HG03460 (cell line): ENCODE results near the gene VWA7.

Experiments used
- ATAC-seq: cut with Tn5 transposase; IDR thresholded peaks from one replicate; pipeline ENCODE4 v1.9.1; 2021; ENCODE audit not compliant: unreplicated experiment

Gene VWA7

DNA sequence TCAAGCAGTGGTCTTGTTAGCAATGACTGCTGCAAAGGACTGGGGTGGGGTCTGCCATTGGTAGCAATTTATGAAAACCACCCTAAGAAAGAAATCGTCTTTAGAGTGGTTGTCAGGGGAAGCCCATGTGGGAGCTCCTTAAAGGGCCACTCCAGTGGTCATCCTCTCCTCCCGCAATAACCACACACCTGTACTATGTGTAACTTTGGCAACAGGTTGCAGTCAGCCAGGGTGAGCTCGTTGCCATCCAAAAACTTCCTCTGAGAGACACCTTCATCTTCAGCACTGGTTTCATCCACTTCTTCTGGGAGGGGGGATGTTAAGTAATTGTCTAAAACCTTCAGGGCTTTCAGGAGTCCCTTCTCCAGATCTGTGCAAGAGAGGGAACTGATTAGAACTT lies 45.1 kb downstream of the VWA7 start:
- ATAC-seq: no peak

DNA sequence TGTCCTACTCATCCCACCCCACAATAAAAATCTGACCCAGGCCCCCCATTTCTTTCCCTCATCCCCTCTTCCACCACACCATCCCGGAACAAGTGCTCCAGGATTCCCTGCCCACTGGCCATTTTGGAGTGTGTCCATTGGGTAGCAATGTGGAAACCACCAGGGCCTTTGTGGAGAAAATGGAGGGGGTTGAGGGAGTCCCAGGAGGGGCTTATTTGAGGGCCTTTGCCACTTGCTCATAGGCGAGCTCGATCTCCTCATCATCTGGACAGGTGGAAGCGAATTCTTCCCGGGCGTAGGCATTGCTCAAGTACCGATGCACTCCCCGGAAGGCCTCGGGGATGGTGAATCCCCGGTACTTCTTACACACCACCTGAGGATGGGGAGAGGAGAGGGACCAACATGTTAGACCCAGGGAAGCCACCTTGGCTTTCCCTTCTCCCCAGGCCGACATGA lies 46.5 kb downstream of the VWA7 start:
- ATAC-seq: no peak

DNA sequence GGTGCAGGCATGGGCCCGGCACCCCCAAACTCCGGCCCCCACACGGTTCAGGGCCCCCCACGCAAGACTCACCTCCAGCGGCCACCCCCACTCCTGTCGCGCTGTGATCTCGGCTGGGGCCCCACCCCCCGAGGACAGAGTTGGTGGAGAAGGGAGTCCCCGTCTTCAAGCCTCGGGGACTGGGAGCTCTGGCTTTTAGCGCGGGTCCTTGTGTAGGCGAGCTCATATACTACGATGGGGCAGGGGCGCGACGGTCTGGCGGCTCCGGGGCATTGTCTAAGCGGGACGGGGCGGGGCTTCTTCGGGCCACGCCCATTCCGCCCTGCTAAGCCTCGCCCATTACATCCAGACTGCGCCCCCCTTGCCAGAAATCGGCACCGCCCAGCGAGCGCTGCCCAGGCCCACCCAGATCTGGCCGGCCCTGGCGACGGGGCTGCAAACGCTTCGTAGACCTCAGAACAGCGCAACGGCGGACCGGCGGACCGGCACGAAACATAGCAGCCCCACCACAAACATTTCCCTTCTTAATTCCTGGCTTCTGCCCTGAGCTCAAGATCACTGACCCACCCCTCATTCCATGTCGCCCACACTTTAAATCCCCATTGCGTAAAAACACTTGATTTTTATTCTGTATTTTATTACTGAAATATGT lies 47.0 kb downstream of the VWA7 start:
- peak; percentile 36 for ATAC-seq

DNA sequence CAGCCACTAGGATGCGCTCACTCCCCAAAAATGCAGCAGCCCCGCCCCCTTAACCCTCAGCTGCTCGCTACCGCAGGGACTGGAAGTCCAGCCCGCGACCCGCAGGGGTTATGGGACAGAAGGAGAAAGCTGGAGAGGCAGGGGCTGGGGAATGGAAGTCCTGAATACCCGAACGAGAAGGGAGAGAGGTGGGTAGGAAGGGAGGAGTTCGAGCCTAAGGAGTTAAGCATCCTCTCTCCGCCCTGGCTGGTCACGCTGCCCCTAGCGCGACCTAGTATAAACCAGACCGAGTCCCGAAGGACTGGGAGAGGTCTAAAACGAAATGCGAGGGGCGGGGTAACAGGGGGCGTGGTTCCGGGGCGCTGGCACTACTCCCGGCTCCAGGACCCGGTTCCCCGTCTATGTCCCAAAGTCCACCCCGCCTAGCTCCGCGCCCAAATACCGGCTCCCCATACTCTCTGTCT lies 47.6 kb downstream of the VWA7 start:
- ATAC-seq: peak; percentile 41

DNA sequence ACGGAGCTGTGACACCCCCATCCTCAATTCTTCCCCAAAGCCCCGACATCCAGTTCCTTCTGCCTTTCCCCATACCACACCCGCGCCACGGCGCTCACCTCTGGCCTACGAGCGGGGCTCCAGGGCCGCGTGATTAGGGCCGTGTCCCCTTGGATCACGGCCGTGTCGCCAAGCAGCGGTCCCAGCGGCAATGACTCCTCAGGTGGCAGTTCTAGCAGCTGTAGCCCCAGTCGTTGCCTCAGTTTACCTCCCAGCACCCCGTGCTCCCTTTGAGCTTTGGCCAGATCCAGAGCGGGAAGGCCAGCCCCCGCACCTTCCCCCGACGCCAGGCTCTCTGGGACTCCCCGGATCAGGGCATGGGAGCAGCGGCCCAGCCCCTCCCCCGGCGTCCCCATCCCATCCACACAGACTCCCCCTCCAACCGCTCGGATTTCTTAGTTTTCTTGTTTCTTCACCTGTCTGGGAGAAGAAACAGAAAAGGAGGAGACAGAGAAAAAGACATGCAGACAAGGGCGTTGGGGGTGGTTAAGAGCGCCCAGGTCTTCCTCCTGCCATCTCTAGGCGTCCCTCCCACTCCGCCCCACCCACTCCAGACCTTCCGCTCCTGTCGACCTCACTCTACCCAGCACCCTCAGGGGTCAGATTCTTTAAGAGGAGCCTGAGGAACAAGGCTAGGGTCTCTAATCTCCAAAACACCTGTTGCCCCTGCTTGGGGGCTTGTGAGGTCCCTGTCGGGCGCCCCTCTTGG lies 48.2 kb downstream of the VWA7 start, which contains the start of gene DDAH2:
TSS of gene DDAH2 (minus strand) at position 533 of the 748 bp plus-strand sequence. CDS start at position 395, 138 bp downstream.
- ATAC-seq: no peak

DNA sequence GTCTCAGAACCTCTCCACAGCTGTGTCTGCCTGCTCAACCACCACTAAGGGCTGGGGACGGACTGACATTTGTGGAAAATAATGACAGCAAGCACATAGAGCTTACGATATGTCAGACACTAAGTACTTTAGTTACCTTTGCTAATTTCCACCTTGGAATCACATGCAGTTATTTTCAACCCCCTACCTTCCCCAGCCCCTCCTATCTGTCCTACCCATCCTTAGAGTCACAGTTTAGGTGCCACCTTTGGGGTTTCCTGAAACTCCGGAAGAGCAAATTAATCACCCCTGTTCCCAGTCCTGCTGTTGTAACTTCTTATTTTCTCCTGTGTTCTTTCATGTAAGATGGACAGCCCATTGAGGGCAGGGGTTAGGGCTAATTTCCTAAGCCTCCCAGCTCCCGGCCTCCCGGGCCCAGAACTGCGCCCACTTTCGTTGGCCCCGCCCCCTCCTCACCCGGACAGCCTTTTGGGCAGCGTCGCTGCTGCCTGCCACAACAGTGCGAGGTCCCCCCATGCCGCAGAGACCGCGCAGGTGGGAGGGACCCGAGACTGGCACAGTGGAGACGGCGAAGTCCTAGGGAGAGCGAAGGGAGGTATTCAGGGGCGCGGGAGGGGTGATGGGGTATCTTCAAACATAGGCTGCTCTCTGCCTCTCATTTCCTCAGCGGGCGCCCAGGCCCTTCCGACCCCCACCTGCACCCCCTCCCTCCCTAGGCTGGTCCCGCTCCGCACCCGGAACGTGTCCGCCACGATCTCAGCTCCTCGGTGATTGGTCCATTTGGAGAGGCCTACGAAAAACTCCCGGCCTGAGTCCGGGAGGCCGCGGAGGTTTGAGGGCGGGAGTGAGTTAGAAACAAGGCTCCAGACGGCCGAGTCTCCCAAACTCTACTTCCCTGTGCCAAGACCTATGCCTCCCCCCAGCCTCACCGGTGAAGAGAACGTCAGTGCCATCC lies 49.1 kb downstream of the VWA7 start:
- ATAC-seq: no peak

DNA sequence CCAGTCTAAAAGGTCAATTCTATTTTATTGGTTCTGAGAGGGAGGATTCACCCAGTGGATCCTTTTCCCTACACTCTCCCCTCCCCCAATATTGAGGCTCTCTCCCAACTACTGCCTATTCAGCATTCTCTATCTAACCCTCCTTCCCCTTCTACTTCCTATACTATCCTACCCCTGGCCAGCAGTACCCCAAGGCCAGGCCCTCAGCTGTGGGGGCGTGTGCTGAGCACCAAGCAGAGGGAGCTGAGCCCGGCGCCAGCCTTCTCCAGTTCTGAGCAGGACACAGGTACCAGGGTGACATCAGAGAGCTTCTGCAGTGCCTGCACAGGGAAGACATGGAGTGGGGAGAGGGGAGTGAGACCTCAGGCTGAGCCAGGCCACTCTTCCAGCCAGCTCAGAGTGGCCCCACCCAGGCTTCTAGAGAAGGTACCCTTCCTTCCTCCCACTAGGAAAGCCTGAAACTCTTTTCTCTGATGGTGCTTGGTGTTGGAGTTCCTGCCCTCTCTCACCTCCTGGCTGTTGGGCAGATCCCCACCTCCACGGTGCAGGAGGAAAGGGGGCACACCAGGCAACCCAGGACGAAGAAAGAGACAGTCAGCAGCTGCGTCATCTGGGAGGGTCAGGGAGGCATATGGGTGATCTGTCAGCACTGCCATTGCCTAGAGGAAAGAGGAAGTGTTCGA lies 50.0 kb downstream of the VWA7 start:
- peak; percentile 43 for ATAC-seq

DNA sequence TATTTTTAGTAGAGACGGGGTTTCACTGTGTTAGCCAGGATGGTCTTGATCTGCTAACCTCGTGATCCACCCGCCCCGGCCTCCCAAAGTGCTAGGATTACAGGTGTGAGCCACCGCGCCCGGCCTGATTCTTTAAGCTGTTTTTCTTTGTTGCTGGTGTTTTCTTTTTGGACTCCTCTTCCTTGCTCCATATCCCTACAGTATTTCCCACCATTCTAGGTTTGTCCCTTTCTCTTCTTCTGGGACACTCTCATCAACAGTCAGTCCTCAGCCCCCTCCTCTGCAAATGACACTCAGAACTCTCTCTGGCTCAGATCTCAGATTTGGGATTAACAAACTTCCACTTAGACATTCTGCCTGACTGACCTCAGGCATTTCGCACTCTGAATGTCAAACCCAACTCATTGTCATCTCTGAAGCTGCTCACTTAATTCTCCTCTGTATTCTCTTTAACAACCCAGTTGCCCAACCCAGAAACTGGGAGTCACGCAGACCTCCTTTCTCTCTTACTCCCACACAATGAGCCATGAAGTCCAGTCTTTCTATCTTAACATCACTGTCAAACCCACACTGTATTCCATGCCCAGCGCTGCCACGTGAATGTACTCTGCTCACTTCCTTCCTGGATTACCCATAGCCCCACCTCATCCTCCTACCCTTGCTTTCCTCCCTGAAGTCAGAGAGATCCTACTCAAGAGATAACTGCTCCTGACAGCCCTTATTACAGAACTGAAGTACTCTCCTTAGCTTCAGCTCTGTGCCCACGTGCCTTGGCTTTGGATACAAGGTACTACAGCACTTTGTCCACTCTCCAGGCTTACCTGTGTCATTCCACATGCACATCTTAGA lies 51.4 kb downstream of the VWA7 start:
- ATAC-seq: no peak

DNA sequence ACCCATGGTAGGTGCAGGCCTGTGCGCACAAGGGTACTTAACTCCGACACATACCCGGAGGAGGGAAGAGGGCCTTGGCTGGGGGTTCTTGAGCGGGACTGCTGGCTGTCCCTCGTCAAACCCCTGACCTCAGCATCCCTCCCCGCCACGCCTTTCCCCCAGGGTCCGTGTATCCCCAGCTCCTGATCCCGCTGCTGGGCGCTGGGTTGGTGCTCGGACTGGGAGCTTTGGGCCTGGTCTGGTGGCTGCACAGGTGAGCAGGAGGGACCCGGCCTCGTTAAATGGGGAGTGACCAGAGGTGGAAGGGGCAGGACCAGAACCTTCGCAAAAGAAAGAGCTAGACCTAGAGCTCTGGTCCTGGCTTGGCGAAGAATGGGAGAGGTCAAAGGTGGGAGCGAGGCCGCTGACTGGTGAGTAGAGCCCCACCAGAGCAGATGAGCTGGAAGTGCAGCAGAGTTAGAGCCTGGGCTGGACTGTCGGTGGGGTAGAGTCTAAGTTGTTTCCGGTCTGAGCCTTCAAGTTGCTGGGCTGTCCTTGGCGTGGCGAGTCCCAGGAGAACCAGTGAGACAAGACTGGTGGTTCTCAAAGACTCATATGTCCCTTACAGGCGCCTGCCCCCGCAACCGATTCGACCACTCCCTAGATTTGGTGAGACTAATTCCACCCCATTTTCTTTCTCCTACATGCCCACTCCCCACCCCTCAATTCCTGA lies 53.0 kb downstream of the VWA7 start:
- ATAC-seq: no peak

DNA sequence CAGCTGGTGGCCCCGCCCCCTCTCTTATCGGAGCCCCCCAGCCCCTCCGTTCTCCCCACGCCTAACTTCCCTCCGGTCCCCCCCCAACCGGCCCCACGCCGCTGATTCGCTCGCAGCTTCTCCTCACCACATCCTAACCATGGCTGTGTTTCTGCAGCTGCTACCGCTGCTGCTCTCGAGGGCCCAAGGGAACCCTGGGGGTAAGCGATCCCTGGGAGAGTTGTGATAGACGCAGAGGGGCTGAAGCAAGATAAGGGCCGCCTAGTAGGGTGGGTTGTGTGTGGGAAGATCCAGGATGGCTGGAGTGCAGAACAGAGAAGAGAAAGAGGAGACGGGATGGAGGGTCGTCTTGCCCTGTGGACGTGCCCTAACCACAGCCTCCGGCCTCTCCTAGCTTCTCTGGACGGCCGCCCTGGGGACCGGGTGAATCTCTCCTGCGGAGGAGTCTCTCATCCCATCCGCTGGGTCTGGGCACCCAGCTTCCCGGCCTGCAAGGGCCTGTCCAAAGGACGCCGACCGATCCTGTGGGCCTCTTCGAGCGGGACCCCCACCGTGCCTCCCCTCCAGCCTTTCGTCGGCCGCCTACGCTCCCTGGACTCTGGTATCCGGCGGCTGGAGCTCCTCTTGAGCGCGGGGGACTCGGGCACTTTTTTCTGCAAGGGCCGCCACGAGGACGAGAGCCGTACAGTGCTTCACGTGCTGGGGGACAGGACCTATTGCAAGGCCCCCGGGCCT lies 53.7 kb downstream of the VWA7 start, which contains the start of gene MPIG6B:
TSS of gene MPIG6B (plus strand) at position 129 of the 735 bp plus-strand sequence. CDS start at position 140, 11 bp downstream.
- ATAC-seq: no peak

DNA sequence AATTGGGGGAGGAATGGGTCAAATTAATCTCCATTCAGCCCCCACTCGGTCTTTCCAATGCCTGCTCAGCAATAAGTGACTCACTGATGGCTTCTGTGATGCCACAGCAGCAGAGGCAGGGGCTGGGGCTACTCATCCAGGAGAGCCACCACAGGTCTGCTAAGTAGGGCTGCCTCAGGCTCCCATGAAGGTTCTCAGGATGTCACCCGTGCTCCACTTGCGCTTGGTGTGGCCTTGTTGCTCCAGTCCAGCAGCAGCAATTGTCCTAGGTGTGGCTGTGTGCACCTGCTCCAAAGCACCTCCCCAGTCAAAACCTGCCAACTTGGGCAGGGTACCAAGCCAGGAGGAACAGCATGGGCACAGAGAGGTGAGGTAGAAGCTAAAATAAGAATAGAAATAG lies 55.0 kb downstream of the VWA7 start:
- ATAC-seq: no peak

DNA sequence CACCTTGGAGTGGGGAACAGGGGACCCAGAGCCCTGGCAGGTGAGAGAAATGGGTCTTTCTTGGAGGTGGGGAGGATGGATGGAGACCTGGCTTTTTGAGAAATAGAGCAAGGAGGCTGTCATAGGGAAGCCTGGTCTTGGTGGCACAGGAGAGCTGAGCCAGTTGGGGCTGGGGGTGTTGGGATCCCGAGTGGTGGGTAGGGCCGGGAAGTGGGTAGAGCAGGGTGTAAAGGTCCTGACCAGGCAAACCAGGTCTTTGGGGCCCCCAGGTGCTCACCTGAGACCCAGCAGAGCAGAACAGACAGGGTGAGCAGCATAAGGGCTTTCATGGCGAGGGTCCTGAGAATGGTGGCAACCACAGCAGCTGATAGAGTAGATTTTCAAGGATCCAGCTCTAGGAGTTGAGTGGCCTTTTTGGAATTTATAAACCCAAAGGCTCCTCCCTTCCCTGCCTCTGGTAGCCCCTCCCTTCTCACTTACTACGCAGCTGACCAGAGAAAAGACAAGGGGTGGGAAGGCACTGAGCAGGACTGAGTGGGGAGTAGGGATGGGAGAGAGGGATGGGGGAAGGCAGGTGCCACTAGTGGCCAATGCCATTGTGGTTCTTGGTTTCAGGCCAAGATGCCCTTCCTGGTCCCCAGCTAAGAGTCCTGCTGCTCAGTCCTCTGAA lies 55.6 kb downstream of the VWA7 start, which contains the start of gene LY6G6C:
TSS of gene LY6G6C (minus strand) at position 396 of the 670 bp plus-strand sequence. CDS start at position 329, 67 bp downstream.
- no peak for ATAC-seq

DNA sequence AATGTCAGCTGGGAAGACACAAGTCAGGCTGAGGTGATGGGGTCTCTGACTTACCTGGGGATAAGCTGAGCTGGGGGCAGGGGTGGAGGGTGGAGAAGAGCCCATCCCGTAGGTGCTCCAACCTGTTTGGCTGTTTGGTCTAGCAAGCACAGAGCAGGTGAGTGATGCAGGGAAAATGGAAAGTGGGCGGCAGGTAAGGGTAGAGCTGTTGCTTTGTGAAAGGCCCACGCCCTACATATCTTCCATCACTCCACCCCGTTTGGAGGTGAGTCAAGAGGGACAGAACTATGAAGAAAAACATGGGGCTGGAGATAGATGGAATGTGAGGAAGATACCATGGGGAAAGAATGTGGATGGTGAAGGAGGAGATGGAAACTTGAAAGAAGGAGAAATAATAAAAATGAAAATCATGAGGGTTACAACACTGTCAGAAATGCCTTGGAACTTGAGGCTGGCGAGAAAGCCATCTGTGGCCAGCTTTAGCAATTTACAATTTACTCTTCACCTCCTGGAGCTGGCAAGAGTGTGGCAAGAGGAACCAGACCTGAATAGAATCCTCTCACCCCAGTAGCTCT lies 56.8 kb downstream of the VWA7 start:
- ATAC-seq: no peak

DNA sequence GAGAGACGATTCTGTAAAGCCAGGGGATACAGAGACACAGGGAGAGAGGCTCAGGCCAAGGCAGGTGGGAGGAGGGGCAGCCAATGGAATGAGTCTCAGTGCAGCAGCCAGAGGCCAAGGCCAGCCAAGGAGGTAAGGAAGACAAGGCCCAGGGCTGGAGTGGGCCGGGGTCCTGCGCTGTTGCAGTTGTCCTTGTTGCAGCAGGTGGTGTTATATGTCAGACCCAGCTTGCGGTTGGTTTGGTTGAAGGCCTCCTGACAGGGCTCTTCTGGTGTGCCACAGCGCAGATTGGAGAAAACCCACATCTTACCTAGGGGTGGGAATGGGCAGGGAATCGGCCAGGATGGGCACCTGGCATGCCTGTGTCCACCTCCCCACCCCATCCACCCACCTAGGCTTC lies 58.1 kb downstream of the VWA7 start:
- ATAC-seq: no peak

DNA sequence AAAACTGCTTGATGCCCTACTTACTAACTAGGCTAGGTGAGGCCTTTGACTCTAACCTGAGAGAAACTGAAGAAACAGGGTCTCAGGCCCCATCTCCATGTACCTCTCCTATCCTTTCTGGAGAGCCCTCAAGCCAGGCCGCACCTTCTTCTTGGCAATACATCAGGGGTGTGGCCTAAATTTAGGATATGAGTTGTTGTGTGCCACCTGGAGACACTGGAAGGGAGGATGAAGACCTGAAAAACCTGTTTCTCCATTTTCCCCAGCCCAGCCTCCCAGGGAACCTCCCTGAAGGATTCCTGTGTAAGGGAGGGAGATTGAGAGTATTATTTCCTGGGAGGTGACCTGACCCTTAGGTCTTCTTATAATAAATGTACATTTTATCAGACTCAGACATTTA lies 58.9 kb downstream of the VWA7 start:
- ATAC-seq: no peak

DNA sequence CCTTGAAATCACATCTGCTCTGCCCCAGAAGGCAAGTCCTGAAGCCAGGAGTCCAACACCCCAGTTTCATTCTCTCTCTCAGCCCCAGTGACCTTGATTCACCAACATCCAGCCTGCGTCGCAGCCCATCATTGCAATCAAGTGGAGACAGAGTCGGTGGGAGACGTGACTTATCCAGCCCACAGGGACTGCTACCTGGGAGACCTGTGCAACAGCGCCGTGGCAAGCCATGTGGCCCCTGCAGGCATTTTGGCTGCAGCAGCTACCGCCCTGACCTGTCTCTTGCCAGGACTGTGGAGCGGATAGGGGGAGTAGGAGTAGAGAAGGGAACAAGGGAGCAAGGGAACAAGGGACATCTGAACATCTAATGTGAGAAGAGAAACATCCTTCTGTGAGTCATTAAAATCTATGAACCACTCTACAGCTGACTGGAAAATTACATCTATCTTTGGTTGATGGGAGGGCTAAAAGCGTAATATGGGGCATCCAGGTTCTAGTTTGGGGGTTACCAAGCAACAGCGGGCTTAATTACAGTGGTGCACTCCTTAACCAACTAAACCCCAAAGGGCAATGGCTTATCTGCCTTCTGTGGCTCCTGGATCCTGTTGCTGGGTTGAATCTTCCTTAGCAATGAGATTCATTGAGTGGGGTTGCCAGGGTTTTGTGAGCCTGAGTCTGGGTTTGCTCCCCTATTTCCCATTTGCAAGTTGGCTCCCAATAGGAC lies 59.5 kb downstream of the VWA7 start:
- no peak for ATAC-seq
